CD4-positive, alpha-beta T cell (primary cell): Measurements from ENCODE around the gene MAPK4. TPM values are rescaled to one million over a fixed set of nuclear protein-coding genes. Genes with fewer than 3 reads are reported as not detected.

Experiments used
- ATAC-seq: fragments of 200-7000 bp; cut with Tn5 transposase; one replicate; pipeline ENCODE4 v1.10.0; 2022; ENCODE audit warnings: mild to moderate bottlenecking; ENCODE audit not compliant: poor library complexity
- CTCF ChIA-PET: fragments of 350-600 bp; sonication (Branson Sonifier 250); formaldehyde crosslinking; loops from one replicate; lab custom pipeline; 2021; ENCODE audit warnings: antibody characterized with exemption, inconsistent platforms; lab: Charles Lee
- POLR2A ChIA-PET: fragments of 350-600 bp; sonication (Branson Sonifier 250); formaldehyde crosslinking; loops from one replicate; lab custom pipeline; 2021; ENCODE audit warnings: antibody characterized with exemption, inconsistent platforms; lab: Charles Lee
- DNase-seq, 14 experiments: peaks; one replicate each; pipeline ENCODE4 v3.0.0-alpha.2; 2013 to 2020; ENCODE audit warnings: mixed read lengths in 2 of 14
- H3K27ac ChIP-seq, 2 donors: one replicate each; pipeline versions ENCODE4 v1.5.1 to v1.7.0; 2013; ENCODE audit warnings: low read length in 2 of 2, low read depth in 1 of 2, mild to moderate bottlenecking in 1 of 2
- H3K27me3 ChIP-seq, 2 experiments: 1 replicate in 1 of 2; 2 replicates in 1 of 2; pipeline versions ENCODE4 v1.6.1 to v1.7.0; 2013; ENCODE audit warnings: low read length in 2 of 2, control low read depth in 1 of 2, mild to moderate bottlenecking in 1 of 2, moderate library complexity in 1 of 2; ENCODE audit not compliant: insufficient read depth in 2 of 2, control insufficient read depth in 1 of 2
- H3K36me3 ChIP-seq: one replicate; pipeline ENCODE4 v1.6.1; 2013; ENCODE audit warnings: low read length, control low read depth; ENCODE audit not compliant: insufficient read depth
- H3K4me1 ChIP-seq: one replicate; pipeline ENCODE4 v1.6.1; 2013; ENCODE audit warnings: low read length, control low read depth; ENCODE audit not compliant: insufficient read depth
- H3K4me3 ChIP-seq: one replicate; pipeline ENCODE4 v1.5.1; 2013; ENCODE audit warnings: mild to moderate bottlenecking, low read length, moderate library complexity
- H3K9me3 ChIP-seq, 2 experiments: 1 replicate in 1 of 2; 2 replicates in 1 of 2; pipeline versions ENCODE4 v1.6.1 to v1.7.0; 2013; ENCODE audit warnings: low read length in 2 of 2, mild to moderate bottlenecking in 2 of 2, control low read depth in 1 of 2, moderate library complexity in 1 of 2; ENCODE audit not compliant: control insufficient read depth in 1 of 2, insufficient read depth in 1 of 2
- H3K27ac Mint-ChIP-seq: one replicate; pipeline ENCODE4 v1.8.0; 2020; ENCODE audit warnings: mixed read lengths
- H3K27me3 Mint-ChIP-seq: one replicate; pipeline ENCODE4 v1.8.0; 2021; ENCODE audit warnings: mixed read lengths
- H3K36me3 Mint-ChIP-seq: one replicate; pipeline ENCODE4 v1.8.0; 2021; ENCODE audit warnings: low read depth, mixed read lengths
- H3K4me1 Mint-ChIP-seq: one replicate; pipeline ENCODE4 v1.8.0; 2021; ENCODE audit warnings: low read depth, mixed read lengths
- H3K4me3 Mint-ChIP-seq: one replicate; pipeline ENCODE4 v1.8.0; 2020; ENCODE audit warnings: mild to moderate bottlenecking, mixed read lengths
- H3K9me3 Mint-ChIP-seq: one replicate; pipeline ENCODE4 v1.8.0; 2020; ENCODE audit warnings: mixed read lengths
- intact Hi-C, 2 experiments: fragments of 100-400 bp; cut with DNase I in 1 of 2; cut with micrococcal nuclease in 1 of 2; formaldehyde crosslinking; loops; one replicate each; pipeline versions ENCODE4 v1.15.1 to v1.9.0; 2023 to 2025; cut with DNase I, micrococcal nuclease
- total RNA-seq, 174 experiments: library from RNA in 2 of 174; stranded (reverse) in 2 of 174; gene quantifications; one replicate each; pipeline ENCODE4 v1.2.3 and lab custom pipeline; 2021 to 2026
- TF ChIP-seq, protein P1 (sequence below): fragments of 200-600 bp; IDR thresholded peaks from one replicate; pipeline ENCODE4 v1.8.0; 2022; ENCODE audit warnings: antibody characterized with exemption, mild to moderate bottlenecking

The MAPK4 gene
- total RNA-seq, 2 experiments from 2014 or later = not detected

DNA sequence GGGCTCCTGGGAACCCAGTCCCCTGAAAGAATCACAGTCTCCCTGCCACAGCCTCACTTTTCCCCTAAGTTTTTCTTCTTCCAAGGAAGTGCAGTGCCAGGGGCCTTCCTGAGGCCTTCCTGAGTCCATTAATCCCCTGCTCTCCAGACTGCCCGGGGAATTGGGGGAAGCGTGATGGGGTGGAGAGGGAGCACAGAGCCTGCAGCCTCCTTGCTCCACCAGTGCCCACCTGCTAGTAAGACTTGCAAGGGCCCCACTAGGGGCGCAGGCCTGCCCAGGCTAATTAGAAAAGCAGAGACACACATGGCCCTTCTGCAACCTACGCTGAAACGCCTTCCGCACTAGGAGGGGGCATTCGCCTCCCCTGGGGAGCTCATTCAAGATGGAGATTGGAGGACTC is 149.3 kb downstream of the MAPK4 start:
- CTCF ChIA-PET = no interaction called here
- DNase-seq (no peak), ATAC-seq (no peak)
- H3K4me1 ChIP-seq = no peaks in the 10 kb centered on the region
- no peaks in the 10 kb centered on the region for H3K27me3 ChIP-seq
- H3K36me3 Mint-ChIP-seq = no peaks in the 10 kb centered on the region
- H3K27ac Mint-ChIP-seq = no peak overlapping the region
- TF ChIP-seq, protein P1, sequence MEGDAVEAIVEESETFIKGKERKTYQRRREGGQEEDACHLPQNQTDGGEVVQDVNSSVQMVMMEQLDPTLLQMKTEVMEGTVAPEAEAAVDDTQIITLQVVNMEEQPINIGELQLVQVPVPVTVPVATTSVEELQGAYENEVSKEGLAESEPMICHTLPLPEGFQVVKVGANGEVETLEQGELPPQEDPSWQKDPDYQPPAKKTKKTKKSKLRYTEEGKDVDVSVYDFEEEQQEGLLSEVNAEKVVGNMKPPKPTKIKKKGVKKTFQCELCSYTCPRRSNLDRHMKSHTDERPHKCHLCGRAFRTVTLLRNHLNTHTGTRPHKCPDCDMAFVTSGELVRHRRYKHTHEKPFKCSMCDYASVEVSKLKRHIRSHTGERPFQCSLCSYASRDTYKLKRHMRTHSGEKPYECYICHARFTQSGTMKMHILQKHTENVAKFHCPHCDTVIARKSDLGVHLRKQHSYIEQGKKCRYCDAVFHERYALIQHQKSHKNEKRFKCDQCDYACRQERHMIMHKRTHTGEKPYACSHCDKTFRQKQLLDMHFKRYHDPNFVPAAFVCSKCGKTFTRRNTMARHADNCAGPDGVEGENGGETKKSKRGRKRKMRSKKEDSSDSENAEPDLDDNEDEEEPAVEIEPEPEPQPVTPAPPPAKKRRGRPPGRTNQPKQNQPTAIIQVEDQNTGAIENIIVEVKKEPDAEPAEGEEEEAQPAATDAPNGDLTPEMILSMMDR = no peak
- no peaks in the 10 kb centered on the region for H3K27me3 Mint-ChIP-seq
- no peaks in the 10 kb centered on the region for H3K4me1 Mint-ChIP-seq
- no peak overlapping the region for H3K4me3 ChIP-seq
- no peaks in the 10 kb centered on the region for H3K36me3 ChIP-seq
- no peak overlapping the region for H3K27ac ChIP-seq
- intact Hi-C loops = no loop called here
- POLR2A ChIA-PET = no interaction called here
- H3K9me3 ChIP-seq = no peaks in the 10 kb centered on the region
- no peak overlapping the region for H3K4me3 Mint-ChIP-seq
- no peaks in the 10 kb centered on the region for H3K9me3 Mint-ChIP-seq

DNA sequence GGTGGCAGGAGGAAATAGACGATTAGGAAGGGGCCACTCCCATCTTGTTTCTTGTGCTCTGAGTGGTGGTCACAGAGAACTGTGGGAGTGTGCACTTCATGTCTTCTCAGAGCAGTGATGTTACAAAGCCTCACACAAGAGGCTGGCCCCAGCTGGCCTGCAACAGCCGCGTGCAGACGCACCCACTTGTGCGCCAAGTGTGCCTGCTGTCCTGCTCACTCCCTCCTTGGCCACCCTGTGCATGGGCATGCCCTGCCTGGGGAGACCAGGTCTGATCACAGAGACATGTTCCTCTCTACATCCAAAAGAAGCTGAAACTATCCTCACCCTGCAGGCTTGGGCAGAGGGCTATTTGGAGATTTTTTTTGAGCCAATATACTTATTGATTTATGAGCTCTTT is 151.5 kb downstream of the MAPK4 start:
- Mint-ChIP-seq H3K27ac (no peak overlapping the region), H3K27me3 (peaks cover 2% of the 10 kb centered on the region), H3K36me3 (no peaks in the 10 kb centered on the region), H3K4me3 (no peak overlapping the region), H3K4me1 (no peaks in the 10 kb centered on the region), H3K9me3 (peaks cover 3% of the 10 kb centered on the region)
- TF ChIP-seq, protein P1 = no peak
- no peak for ATAC-seq
- Histone ChIP-seq H3K27me3 (no peaks in the 10 kb centered on the region), H3K27ac (no peak overlapping the region), H3K9me3 (peaks cover 0 to 2% of the 10 kb centered on the region in 2 experiments), H3K4me3 (no peak overlapping the region), H3K4me1 (no peaks in the 10 kb centered on the region), H3K36me3 (no peaks in the 10 kb centered on the region)
- POLR2A ChIA-PET = no interaction called here
- intact Hi-C loops = no loop called here
- CTCF ChIA-PET = no interaction called here
- DNase-seq = no peak

DNA sequence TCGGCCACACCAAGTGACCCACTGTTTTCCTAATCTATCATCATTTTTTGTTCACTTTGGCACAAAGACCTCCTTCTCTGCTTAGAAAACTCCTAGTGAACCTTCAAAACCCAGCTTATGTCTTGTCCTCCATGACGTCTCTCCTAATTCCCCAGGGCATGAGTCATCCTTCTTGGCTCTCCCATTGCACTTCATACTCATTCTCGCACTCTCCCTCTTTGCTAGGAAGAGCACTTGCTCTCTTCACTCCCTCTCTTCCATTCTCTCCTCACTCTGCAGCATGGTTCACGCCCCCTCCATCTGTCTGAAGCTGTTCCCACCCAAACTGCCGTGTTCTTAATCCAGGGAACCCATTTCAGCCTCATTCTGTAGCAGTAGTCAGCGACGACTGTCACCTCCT is 156.0 kb downstream of the MAPK4 start:
- H3K27ac ChIP-seq = no peak overlapping the region
- no peak overlapping the region for H3K4me3 Mint-ChIP-seq
- H3K4me1 Mint-ChIP-seq = no peaks in the 10 kb centered on the region
- intact Hi-C loops = no loop called here
- no peaks in the 10 kb centered on the region for H3K4me1 ChIP-seq
- no peaks in the 10 kb centered on the region for H3K36me3 Mint-ChIP-seq
- H3K27me3 Mint-ChIP-seq = peaks cover 17% of the 10 kb centered on the region
- CTCF ChIA-PET = no interaction called here
- DNase-seq = no peak
- peaks cover 8% of the 10 kb centered on the region for H3K9me3 Mint-ChIP-seq
- POLR2A ChIA-PET = no interaction called here
- no peak overlapping the region for H3K27ac Mint-ChIP-seq
- H3K4me3 ChIP-seq = no peak overlapping the region
- peaks cover 0 to 6% of the 10 kb centered on the region in 2 experiments for H3K9me3 ChIP-seq
- TF ChIP-seq, protein P1 = no peak
- H3K36me3 ChIP-seq = no peaks in the 10 kb centered on the region
- no peaks in the 10 kb centered on the region for H3K27me3 ChIP-seq
- ATAC-seq = no peak
